Measurements from ENCODE around the gene UTP25. TPM values are rescaled to one million over a fixed set of nuclear protein-coding genes. Genes with fewer than 3 reads are reported as not detected.

The UTP25 gene
- total RNA-seq, 4 donors from 2014 or later = 5.7 to 7.5 (median 6.8) TPM

DNA sequence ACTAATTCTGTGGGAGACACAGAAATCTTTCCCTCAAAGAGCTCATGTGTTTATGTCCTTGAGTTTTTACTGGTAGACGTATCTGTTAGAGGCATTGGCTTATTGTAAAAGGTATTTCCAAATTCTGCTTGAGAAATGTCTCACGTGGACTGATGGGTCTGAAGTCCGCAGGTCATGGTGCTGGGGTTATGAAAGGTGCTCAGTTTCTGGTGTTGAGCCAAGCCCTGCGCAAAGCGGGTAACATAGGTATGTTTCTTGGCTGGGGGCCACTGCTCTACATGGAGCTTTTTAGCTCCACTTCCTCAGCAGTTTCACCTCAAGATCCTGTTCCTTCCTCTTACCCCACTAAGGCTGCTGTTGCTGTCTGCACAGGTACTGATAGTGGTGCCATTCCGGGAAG is 10.8 kb downstream of the UTP25 start:
- Histone ChIP-seq H3K9me3 (no peaks in the 10 kb centered on the region), H3K4me3 (no peak overlapping the region), H3K27me3 (no peaks in the 10 kb centered on the region), H3K36me3 (peaks cover 3 to 100% (median 14%) of the 10 kb centered on the region in 3 donors), H3K4me1 (peaks cover 0 to 5% (median 0%) of the 10 kb centered on the region in 4 donors), H3K27ac (peak overlapping the region in 1 of 4 donors; percentile 66)
- DNase-seq (ENCODE audit: low spot score in 2 of 2) = no peak
- 89 to 93% methylated on average over 6 of the region's 6 CpGs for WGBS, 2 donors
- TF ChIP-seq POLR2A (IDR thresholded peaks at IDR 0.05) = no peak
- no peak for TF ChIP-seq CTCF (IDR thresholded peaks at IDR 0.05)
- no peak for TF ChIP-seq EP300 (IDR thresholded peaks at IDR 0.05)

DNA sequence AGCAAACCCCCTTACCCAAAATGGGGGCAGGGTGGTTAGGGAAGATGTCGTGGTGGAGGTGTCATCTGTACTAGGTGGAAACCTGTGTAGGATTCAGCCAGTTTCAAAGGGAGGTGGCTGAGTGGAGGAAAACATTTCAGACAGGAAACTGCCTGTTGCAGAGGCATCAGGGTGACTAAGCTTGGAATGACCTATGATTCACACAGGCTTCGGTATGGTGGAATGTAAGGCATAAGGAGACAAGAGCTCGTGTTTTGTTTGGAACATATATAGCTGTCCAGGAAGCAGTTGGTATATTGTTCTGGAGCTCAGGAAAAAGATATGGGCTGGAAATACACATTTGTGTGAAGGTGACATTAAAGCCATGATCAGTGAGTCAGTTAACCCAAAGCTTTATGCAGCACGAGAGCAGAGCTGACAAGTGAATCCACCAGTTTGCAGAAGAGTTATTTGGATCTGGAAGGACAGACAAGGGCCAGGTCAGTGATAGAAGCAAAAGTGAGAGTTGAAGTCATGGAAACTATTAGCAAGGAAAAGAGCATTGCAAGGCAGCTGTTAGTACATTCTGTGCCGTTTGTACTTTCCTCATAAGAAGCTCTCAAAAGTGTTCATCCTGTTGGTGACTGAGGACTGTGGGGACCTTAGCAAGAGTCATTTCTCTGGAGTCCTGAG is 12.2 kb downstream of the UTP25 start:
- Histone ChIP-seq H3K4me3 (no peak overlapping the region), H3K36me3 (peaks cover 3 to 98% (median 19%) of the 10 kb centered on the region in 3 donors), H3K27me3 (no peaks in the 10 kb centered on the region), H3K9me3 (no peaks in the 10 kb centered on the region), H3K4me1 (peaks cover 0 to 5% (median 0%) of the 10 kb centered on the region in 4 donors), H3K27ac (peak overlapping the region in 1 of 4 donors; percentile 81)
- WGBS, 2 donors = 62% methylated on average over 5 of the region's 5 CpGs
- no peak for DNase-seq (ENCODE audit: low spot score in 2 of 2)
- TF ChIP-seq EP300 (IDR thresholded peaks at IDR 0.05) = no peak
- no peak for TF ChIP-seq CTCF (IDR thresholded peaks at IDR 0.05)
- TF ChIP-seq POLR2A (IDR thresholded peaks at IDR 0.05) = no peak

DNA sequence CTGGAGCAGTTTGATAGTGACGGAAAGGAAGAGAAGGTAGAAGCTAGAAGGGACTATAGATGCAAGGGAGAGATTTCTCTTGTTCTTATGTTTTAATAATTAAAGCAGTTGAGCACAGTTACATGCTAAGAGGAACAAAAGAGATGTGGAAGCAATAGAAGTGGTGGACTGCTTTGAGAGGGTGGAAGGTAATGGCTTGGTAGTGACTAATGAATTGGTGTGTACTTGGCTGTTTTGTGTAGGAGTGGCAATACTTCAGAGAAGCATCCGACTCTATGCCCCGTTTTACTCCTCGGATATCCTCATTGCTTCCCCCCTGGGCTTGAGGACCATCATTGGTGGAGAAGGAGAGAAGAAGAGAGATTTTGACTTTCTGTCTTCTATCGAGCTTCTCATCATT is 12.8 kb downstream of the UTP25 start:
- peaks cover 0 to 5% (median 0%) of the 10 kb centered on the region in 4 donors for H3K4me1 ChIP-seq
- 88 to 90% methylated on average over 5 of the region's 5 CpGs for WGBS, 2 donors
- H3K27ac ChIP-seq = peak overlapping the region in 1 of 4 donors; percentile 81
- no peak for TF ChIP-seq POLR2A (IDR thresholded peaks at IDR 0.05)
- TF ChIP-seq CTCF (IDR thresholded peaks at IDR 0.05) = no peak
- TF ChIP-seq EP300 (IDR thresholded peaks at IDR 0.05) = no peak
- peaks cover 3 to 98% (median 19%) of the 10 kb centered on the region in 3 donors for H3K36me3 ChIP-seq
- no peaks in the 10 kb centered on the region for H3K27me3 ChIP-seq
- H3K9me3 ChIP-seq = no peaks in the 10 kb centered on the region
- no peak for DNase-seq (ENCODE audit: low spot score in 2 of 2)
- H3K4me3 ChIP-seq = no peak overlapping the region

GRCh38 chr1:209844695-209845407 is 17.1 kb downstream of the UTP25 start:
- no peak for TF ChIP-seq CTCF (IDR thresholded peaks at IDR 0.05)
- no peak for TF ChIP-seq POLR2A (IDR thresholded peaks at IDR 0.05)
- TF ChIP-seq EP300 (IDR thresholded peaks at IDR 0.05) = no peak
- H3K36me3 ChIP-seq = peaks cover 3 to 90% (median 19%) of the 10 kb centered on the region in 3 donors
- DNase-seq (ENCODE audit: low spot score in 2 of 2) = no peak

GRCh38 chr1:209845408-209845725 is 17.6 kb downstream of the UTP25 start:
- no peaks in the 10 kb centered on the region for H3K4me1 ChIP-seq
- peaks cover 3 to 87% (median 19%) of the 10 kb centered on the region in 3 donors for H3K36me3 ChIP-seq
- WGBS, 2 donors = 75 to 81% methylated on average over 1 of the region's 1 CpG
- H3K27me3 ChIP-seq = no peaks in the 10 kb centered on the region
- no peak overlapping the region for H3K27ac ChIP-seq
- DNase-seq (ENCODE audit: low spot score in 2 of 2) = no peak
- H3K9me3 ChIP-seq = no peaks in the 10 kb centered on the region
- no peak overlapping the region for H3K4me3 ChIP-seq
- TF ChIP-seq POLR2A (IDR thresholded peaks at IDR 0.05) (no peak), EP300 (IDR thresholded peaks at IDR 0.05) (no peak)

More at GRCh38 chr1:209844695-209845407, 17.1 kb downstream of the UTP25 start:
- no peaks in the 10 kb centered on the region for H3K27me3 ChIP-seq
- H3K27ac ChIP-seq = no peak overlapping the region
- no peak overlapping the region for H3K4me3 ChIP-seq
- peaks cover 0 to 2% (median 0%) of the 10 kb centered on the region in 4 donors for H3K4me1 ChIP-seq
- H3K9me3 ChIP-seq = no peaks in the 10 kb centered on the region
- 84 to 87% methylated on average over 6 of the region's 6 CpGs for WGBS, 2 donors

Measured in tibial nerve (tissue), 4 donors.